GM12878 (cell line): ENCODE data around the gene NKIRAS1. TPM values are rescaled to one million over a fixed set of nuclear protein-coding genes. Genes with fewer than 3 reads are reported as not detected.
"Not testable (repeated sequence)": the region's sequence is repeated elsewhere in the genome, so short reads cannot be mapped to it uniquely, and the experiment has no call there.

Experiments
- ATAC-seq: fragments of 200-7000 bp; cut with Tn5 transposase; 3 replicates; pipeline ENCODE4 v1.9.1; 2020; ENCODE audit warnings: mild to moderate bottlenecking, moderate library complexity
- BruUV-seq: library from RNA; stranded (reverse); fragments of 400-500 nt; replicated peaks from 2 replicates; lab custom pipeline; 2021; lab: Mats Ljungman, UMichigan
- CTCF ChIA-PET: fragments of 300-600 bp; sonication (Branson Sonifier 250); formaldehyde crosslinking; extraction: SDS; loops from one replicate; lab custom pipeline; 2021; ENCODE audit warnings: inconsistent platforms; lab: Yijun Ruan, JAX
- POLR2A ChIA-PET: fragments of 350-600 bp; formaldehyde crosslinking; extraction: SDS; loops from one replicate; lab custom pipeline; 2021; ENCODE audit warnings: inconsistent platforms; lab: Charles Lee
- RAD21 ChIA-PET: fragments of 300-600 bp; sonication (Branson Sonifier 250); formaldehyde crosslinking; loops from one replicate; lab custom pipeline; 2023; ENCODE audit warnings: antibody characterized with exemption; ENCODE audit not compliant: unreplicated experiment; lab: Charles Lee
- SMC1A ChIA-PET: fragments of 300-600 bp; sonication (Branson Sonifier 250); formaldehyde crosslinking; loops from one replicate; lab custom pipeline; 2023; ENCODE audit not compliant: unreplicated experiment, uncharacterized antibody; lab: Charles Lee
- DNase-seq: peaks from one replicate; pipeline ENCODE4 v3.0.0-alpha.2; 2011; ENCODE audit warnings: low read depth, low spot score
- FAIRE-seq: peaks from 3 replicates; lab custom pipeline; 2011; peaks lifted over from hg19 to GRCh38; lab: Jason Lieb, UNC
- H2AFZ ChIP-seq: 2 replicates; pipeline ENCODE4 v1.6.0; 2011; ENCODE audit warnings: low read depth, low read length, control low read depth; ENCODE audit not compliant: control insufficient read depth
- H3K27ac ChIP-seq: 2 replicates; pipeline ENCODE4 v1.5.1; 2011; ENCODE audit warnings: control low read depth; ENCODE audit not compliant: control insufficient read depth, insufficient read depth
- H3K27me3 ChIP-seq, 2 experiments: replicated peaks in 1 of 2; 2 replicates each; pipeline versions ENCODE4 v1.6.0 to v1.6.1; 2011; ENCODE audit warnings: low read length in 1 of 2; ENCODE audit not compliant: control insufficient read depth in 2 of 2, insufficient read depth in 2 of 2
- H3K36me3 ChIP-seq, 2 experiments: 2 replicates each; pipeline ENCODE4 v1.5.1; 2011; ENCODE audit warnings: low read length in 1 of 2; ENCODE audit not compliant: control insufficient read depth in 2 of 2, insufficient read depth in 2 of 2
- H3K4me1 ChIP-seq: 2 replicates; pipeline ENCODE4 v1.6.1; 2011; ENCODE audit warnings: mild to moderate bottlenecking, low read length, moderate library complexity, mixed read lengths; ENCODE audit not compliant: control insufficient read depth, insufficient read depth
- H3K4me2 ChIP-seq: 2 replicates; pipeline ENCODE4 v1.6.0; 2011; ENCODE audit warnings: control low read depth; ENCODE audit not compliant: control insufficient read depth, insufficient read depth
- H3K4me3 ChIP-seq: fragments of 200-600 bp; sonication (generic); 2 replicates; pipeline ENCODE4 v1.5.1; 2016
- H3K79me2 ChIP-seq: 2 replicates; pipeline ENCODE4 v1.6.0; 2011; ENCODE audit warnings: low read length; ENCODE audit not compliant: control insufficient read depth, insufficient read depth
- H3K9ac ChIP-seq: 2 replicates; pipeline ENCODE4 v1.8.0; 2011; ENCODE audit warnings: low read length, control low read depth, mixed read lengths; ENCODE audit not compliant: control insufficient read depth, insufficient read depth
- H3K9me3 ChIP-seq: replicated peaks from 3 replicates; pipeline ENCODE4 v1.5.1; 2011; ENCODE audit warnings: mild to moderate bottlenecking, low read length; ENCODE audit not compliant: control insufficient read depth, insufficient read depth
- H4K20me1 ChIP-seq: 2 replicates; pipeline ENCODE4 v1.6.0; 2011; ENCODE audit not compliant: control insufficient read depth, insufficient read depth
- BMI1 ChIP-seq: fragments of 450-650 bp; IDR thresholded peaks from 2 replicates; pipeline ENCODE4 v1.6.1; 2016; ENCODE audit warnings: mild to moderate bottlenecking, moderate library complexity, borderline replicate concordance
- CBX5 ChIP-seq: sonication (generic); IDR thresholded peaks from 2 replicates; pipeline ENCODE4 v1.6.1; 2016; ENCODE audit warnings: low read depth, moderate library complexity, mild to moderate bottlenecking, inconsistent platforms
- CEBPB ChIP-seq, 2 experiments: fragments of 150-350 bp in 1 of 2; IDR thresholded peaks; 2 replicates each; pipeline ENCODE4 v1.6.1; 2012 to 2014; ENCODE audit warnings: low read depth in 2 of 2, low read length in 2 of 2, borderline replicate concordance in 1 of 2, inconsistent platforms in 1 of 2
- CHD1 ChIP-seq: IDR thresholded peaks from 2 replicates; pipeline ENCODE4 v1.6.1; 2012; ENCODE audit warnings: low read depth, low read length, improper control_type of control experiment
- E2F4 ChIP-seq: IDR thresholded peaks from 2 replicates; pipeline ENCODE4 v1.6.1; 2012; ENCODE audit warnings: low read depth, low read length, improper control_type of control experiment
- EGR1 ChIP-seq, 2 experiments: IDR thresholded peaks; 1 replicate in 1 of 2; 2 replicates in 1 of 2; pipeline ENCODE4 v1.6.1; 2011 to 2012; ENCODE audit warnings: low read depth in 2 of 2, low read length in 2 of 2, borderline replicate concordance in 1 of 2, mild to moderate bottlenecking in 1 of 2, moderate library complexity in 1 of 2
- EZH2 ChIP-seq: IDR thresholded peaks from 2 replicates; pipeline ENCODE4 v1.6.1; 2012; ENCODE audit warnings: low read depth, mild to moderate bottlenecking, control low read depth, inconsistent platforms, low read length, borderline replicate concordance; ENCODE audit not compliant: control insufficient read depth
- HDGF ChIP-seq: fragments of 450-650 bp; IDR thresholded peaks from 2 replicates; pipeline ENCODE4 v1.6.1; 2016; ENCODE audit warnings: antibody characterized with exemption
- IRF4 ChIP-seq: IDR thresholded peaks from 2 replicates; pipeline ENCODE4 v1.6.1; 2011; ENCODE audit warnings: low read depth, low read length
- KDM1A ChIP-seq: fragments of 200-600 bp; sonication (generic); IDR thresholded peaks from 2 replicates; pipeline ENCODE4 v1.6.1; 2016; ENCODE audit warnings: borderline replicate concordance
- MXI1 ChIP-seq: fragments of 150-350 bp; IDR thresholded peaks from 2 replicates; pipeline ENCODE4 v1.6.1; 2011; ENCODE audit warnings: low read depth, mild to moderate bottlenecking, inconsistent platforms, low read length, improper control_type of control experiment
- POU2F2 ChIP-seq: IDR thresholded peaks from 3 replicates; pipeline ENCODE4 v1.6.1; 2011; ENCODE audit warnings: low read depth, mild to moderate bottlenecking, low read length, borderline replicate concordance
- TAF1 ChIP-seq: IDR thresholded peaks from 2 replicates; pipeline ENCODE4 v1.6.1; 2011; ENCODE audit warnings: mild to moderate bottlenecking, low read depth, low read length, borderline replicate concordance
- TCF7 ChIP-seq: IDR thresholded peaks from 2 replicates; pipeline ENCODE4 v1.6.1; 2014; ENCODE audit warnings: antibody characterized with exemption, borderline replicate concordance
- ZNF384 ChIP-seq: IDR thresholded peaks from 2 replicates; pipeline ENCODE4 v1.6.1; 2012; ENCODE audit warnings: low read depth, mild to moderate bottlenecking, low read length, improper control_type of control experiment, borderline replicate concordance
- WGBS: methylation state at CpG from one replicate; pipeline ENCODE4 v1.1.6; 2016; ENCODE audit warnings: low lambda C conversion rate; ENCODE audit not compliant: insufficient replicate concordance, insufficient coverage; ENCODE audit errors: missing lambda C conversion rate; 5-methylcytosine and 5-hydroxymethylcytosine counted together
- in situ Hi-C: fragments of 300-500 bp; cut with MboI; formaldehyde crosslinking; loops from 9 replicates; pipeline ENCODE4 v1.14.3; 2018; ENCODE audit warnings: mixed read lengths
- intact Hi-C: fragments of 100-400 bp; cut with micrococcal nuclease; formaldehyde crosslinking; loops from one replicate; pipeline ENCODE4 v1.14.2; 2022; ENCODE audit not compliant: unreplicated experiment
- polyA plus RNA-seq, 11 experiments: library from polyadenylated mRNA; depleted of rRNA in 4 of 11; unstranded in 6 of 11; stranded (reverse) in 5 of 11; fragments of >200 nt; fragmentation: Nextera tagmentation in 4 of 11; fragmentation: Illumina TruSeq in 1 of 11; extraction: Ambion mirVana in 4 of 11; extraction: Trizol in 1 of 11; gene quantifications; 1 replicate in 1 of 11; 2 replicates in 10 of 11; pipeline versions ENCODE4 v1.2.1 to v1.2.3, GENCODE V29; 2011 to 2016; ENCODE audit warnings: inconsistent platforms in 2 of 11, missing spikeins in 2 of 11, low read depth in 1 of 11
- total RNA-seq, 4 experiments: library from RNA; depleted of rRNA in 3 of 4; stranded (reverse); fragments of >200 nt in 3 of 4; fragmentation: Illumina TruSeq in 1 of 4; extraction: Trizol in 1 of 4; gene quantifications; 2 replicates each; pipeline versions ENCODE4 v1.2.1 to v1.2.3, GENCODE V29; 2013 to 2021

NKIRAS1 gene
- total and polyA plus RNA-seq, 10 of the 15 experiments (the other 5 are each of a cell fraction or from before 2014, with no cell fraction given), result 7.1 to 17.9 (median 10.9) TPM

- no peak for TF ChIP-seq MXI1
- TF ChIP-seq ZNF384, result no peak
- no peak for TF ChIP-seq EZH2
- TF ChIP-seq CBX5, result no peak
- TF ChIP-seq CEBPB (IDR thresholded peaks at IDR 0.05; ENCODE audit: borderline replicate concordance in 1 of 2, low read depth in 2 of 2, low read length in 2 of 2), result no peak
- TF ChIP-seq E2F4, result no peak
- no peak for TF ChIP-seq EGR1 (IDR thresholded peaks at IDR 0.05; ENCODE audit: borderline replicate concordance in 1 of 2, low read depth in 2 of 2, low read length in 2 of 2)
- no peak for TF ChIP-seq POU2F2
- no peak for TF ChIP-seq KDM1A
- TF ChIP-seq TCF7, result no peak
- no peak for TF ChIP-seq IRF4
- no peak for TF ChIP-seq HDGF
- no peak for TF ChIP-seq CHD1
- no peak for TF ChIP-seq TAF1
- no peak for TF ChIP-seq BMI1
Measured at GRCh38 chr3:23913182-23913581, 3.6 kb downstream of the NKIRAS1 start (continued).

GRCh38 chr3:23912335-23912734 is 4.5 kb downstream of the NKIRAS1 start:
- ChIA-PET CTCF (interaction anchor here (1.0 kb wide), 1 partner anchor 151 kb away, joined by 3 read pairs; no protein-coding TSS in a partner anchor), POLR2A (interaction anchor here (0.7 kb wide), 1 partner anchor 7 kb away, joined by 4 read pairs; no protein-coding TSS in a partner anchor), SMC1A (interaction anchor here (0.9 kb wide), 1 partner anchor 39 kb away, joined by 3 read pairs; no protein-coding TSS in a partner anchor)
- RAD21 ChIA-PET, H4K20me1 ChIP-seq, in situ Hi-C loops, DNase-seq, ATAC-seq, H2AFZ ChIP-seq, H3K36me3 ChIP-seq, FAIRE-seq, H3K4me3 ChIP-seq, H3K4me2 ChIP-seq, H3K27me3 ChIP-seq, intact Hi-C loops, H3K9me3 ChIP-seq, BruUV-seq, H3K4me1 ChIP-seq, H3K27ac ChIP-seq, H3K9ac ChIP-seq: not testable (repeated sequence)
- WGBS, result 67% methylated on average over 2 of the region's 3 CpGs
- H3K79me2 ChIP-seq, result peaks cover 38% of the 10 kb centered on the region
